Measurements from ENCODE around the gene CRYL1. TPM values are rescaled to one million over a fixed set of nuclear protein-coding genes. Genes with fewer than 3 reads are reported as not detected.

Gene CRYL1
- total and polyA plus RNA-seq, 2 of the 13 experiments (the other 11 are each of a cell fraction or from before 2014, with no cell fraction given): 57.2 to 115 TPM

DNA sequence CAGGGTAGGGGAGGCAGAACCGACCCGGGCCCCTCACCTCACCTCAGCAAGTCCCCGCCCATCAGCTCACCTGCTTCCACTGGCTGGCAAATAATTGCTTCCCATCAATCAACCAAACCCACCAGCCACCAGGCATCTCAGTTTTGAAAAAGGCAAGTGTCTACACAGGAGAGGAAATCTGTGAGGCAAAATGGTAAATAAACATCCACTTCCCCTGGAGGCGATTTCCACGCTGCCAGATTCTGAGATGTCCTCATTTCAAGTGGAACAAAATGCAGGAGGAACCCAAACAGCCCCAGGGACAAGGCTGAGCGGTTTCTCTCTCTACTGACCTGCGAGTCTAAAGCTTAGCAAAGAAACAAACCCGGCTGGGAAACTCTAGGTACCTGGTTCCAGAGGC lies 117.5 kb downstream of the CRYL1 start (continued):
- TF ChIP-seq SRSF4 (IDR thresholded peaks at IDR 0.05; ENCODE audit: low read depth, low read length, poor library complexity, severe bottlenecking) (no peak), ZNF768 (CRISPR knock-in tag; IDR thresholded peaks at IDR 0.05) (no peak), ELF4 (CRISPR knock-in tag; IDR thresholded peaks at IDR 0.05; ENCODE audit: borderline replicate concordance) (no peak), SCMH1 (CRISPR knock-in tag; IDR thresholded peaks at IDR 0.05; ENCODE audit: borderline replicate concordance) (no peak)
- TF ChIP-seq, protein P1, sequence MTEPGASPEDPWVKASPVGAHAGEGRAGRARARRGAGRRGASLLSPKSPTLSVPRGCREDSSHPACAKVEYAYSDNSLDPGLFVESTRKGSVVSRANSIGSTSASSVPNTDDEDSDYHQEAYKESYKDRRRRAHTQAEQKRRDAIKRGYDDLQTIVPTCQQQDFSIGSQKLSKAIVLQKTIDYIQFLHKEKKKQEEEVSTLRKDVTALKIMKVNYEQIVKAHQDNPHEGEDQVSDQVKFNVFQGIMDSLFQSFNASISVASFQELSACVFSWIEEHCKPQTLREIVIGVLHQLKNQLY (CRISPR knock-in tag; IDR thresholded peaks at IDR 0.05): no peak
- TF ChIP-seq, protein P2, sequence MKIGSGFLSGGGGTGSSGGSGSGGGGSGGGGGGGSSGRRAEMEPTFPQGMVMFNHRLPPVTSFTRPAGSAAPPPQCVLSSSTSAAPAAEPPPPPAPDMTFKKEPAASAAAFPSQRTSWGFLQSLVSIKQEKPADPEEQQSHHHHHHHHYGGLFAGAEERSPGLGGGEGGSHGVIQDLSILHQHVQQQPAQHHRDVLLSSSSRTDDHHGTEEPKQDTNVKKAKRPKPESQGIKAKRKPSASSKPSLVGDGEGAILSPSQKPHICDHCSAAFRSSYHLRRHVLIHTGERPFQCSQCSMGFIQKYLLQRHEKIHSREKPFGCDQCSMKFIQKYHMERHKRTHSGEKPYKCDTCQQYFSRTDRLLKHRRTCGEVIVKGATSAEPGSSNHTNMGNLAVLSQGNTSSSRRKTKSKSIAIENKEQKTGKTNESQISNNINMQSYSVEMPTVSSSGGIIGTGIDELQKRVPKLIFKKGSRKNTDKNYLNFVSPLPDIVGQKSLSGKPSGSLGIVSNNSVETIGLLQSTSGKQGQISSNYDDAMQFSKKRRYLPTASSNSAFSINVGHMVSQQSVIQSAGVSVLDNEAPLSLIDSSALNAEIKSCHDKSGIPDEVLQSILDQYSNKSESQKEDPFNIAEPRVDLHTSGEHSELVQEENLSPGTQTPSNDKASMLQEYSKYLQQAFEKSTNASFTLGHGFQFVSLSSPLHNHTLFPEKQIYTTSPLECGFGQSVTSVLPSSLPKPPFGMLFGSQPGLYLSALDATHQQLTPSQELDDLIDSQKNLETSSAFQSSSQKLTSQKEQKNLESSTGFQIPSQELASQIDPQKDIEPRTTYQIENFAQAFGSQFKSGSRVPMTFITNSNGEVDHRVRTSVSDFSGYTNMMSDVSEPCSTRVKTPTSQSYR (CRISPR knock-in tag; IDR thresholded peaks at IDR 0.05; ENCODE audit: borderline replicate concordance): no peak

DNA sequence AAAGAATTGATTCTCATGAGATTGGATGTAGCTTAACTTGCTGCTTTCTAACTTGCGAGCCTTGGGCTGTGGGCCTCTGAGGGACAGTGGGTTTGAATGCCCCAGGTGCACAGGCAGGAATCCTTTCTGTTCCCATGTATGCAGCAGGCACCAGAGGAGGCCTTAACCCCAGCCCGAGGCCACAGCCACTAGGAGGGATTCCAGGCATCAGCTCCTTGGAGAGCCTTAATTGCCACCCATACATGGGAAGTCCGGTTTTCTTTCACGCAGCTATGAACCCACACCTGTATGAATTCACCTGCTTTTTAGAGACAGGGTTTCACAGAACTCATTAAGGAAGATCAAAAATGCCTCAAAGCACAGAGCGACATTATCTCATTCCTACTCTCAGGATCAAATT lies 117.9 kb downstream of the CRYL1 start:
- H3K27ac ChIP-seq (ENCODE audit: extremely low read length, insufficient read depth, low read length): no peak overlapping the region
- H3K4me1 ChIP-seq (ENCODE audit: insufficient read depth, low read length): no peaks in the 10 kb centered on the region
- H2AFZ ChIP-seq (ENCODE audit: low read length): no peak overlapping the region
- no peaks in the 10 kb centered on the region for H4K20me1 ChIP-seq (ENCODE audit: insufficient read depth, low read length)
- H3K9me3 ChIP-seq (ENCODE audit: low read length): no peaks in the 10 kb centered on the region
- FAIRE-seq: no peak
- POLR2A ChIA-PET: no interaction called here
- DNase-seq (ENCODE audit: low spot score): no peak
- H3K9ac ChIP-seq (ENCODE audit: insufficient read depth, low read depth, low read length): no peak overlapping the region
- CTCF ChIA-PET (ENCODE audit: low intra/inter-chr PET ratio, low total read pairs): no interaction called here
- H3K4me2 ChIP-seq (ENCODE audit: low read depth, low read length): no peak overlapping the region
- 97% methylated on average over 4 of the region's 5 CpGs for WGBS (ENCODE audit: low lambda C conversion rate)
- H3K27me3 ChIP-seq (ENCODE audit: control insufficient read depth in 1 of 2, insufficient read depth in 2 of 2, low read length in 2 of 2): no peaks in the 10 kb centered on the region; a peak in 1 of 5 replicates
- no TSS peak for BruUV-seq (replicated peaks)
- no peak for ATAC-seq
- peaks cover 0 to 7% of the 10 kb centered on the region in 2 experiments; a peak in 2 of 5 replicates for H3K36me3 ChIP-seq (replicated peaks in 1 of 2; ENCODE audit: control insufficient read depth in 1 of 2, insufficient read depth in 2 of 2, low read length in 2 of 2)
- intact Hi-C loops (cut with micrococcal nuclease; ENCODE audit: unreplicated experiment) (no loop called here), in situ Hi-C loops (cut with HindIII; ENCODE audit: extremely low pct_ligation_motif_present, low pct_unique_long_range_greater_than_20kb) (no loop called here)
- H3K4me3 ChIP-seq (replicated peaks in 1 of 3; ENCODE audit: insufficient read depth in 1 of 3, low read depth in 2 of 3, low read length in 3 of 3): no peak overlapping the region
- H3K79me2 ChIP-seq (ENCODE audit: insufficient read depth, low read length): no peaks in the 10 kb centered on the region
- TF ChIP-seq EEA1 (CRISPR knock-in tag; IDR thresholded peaks at IDR 0.05; ENCODE audit: borderline replicate concordance): no peak
- TF ChIP-seq ZNF737 (CRISPR knock-in tag; IDR thresholded peaks at IDR 0.05; ENCODE audit: borderline replicate concordance): no peak
- TF ChIP-seq, protein P3, sequence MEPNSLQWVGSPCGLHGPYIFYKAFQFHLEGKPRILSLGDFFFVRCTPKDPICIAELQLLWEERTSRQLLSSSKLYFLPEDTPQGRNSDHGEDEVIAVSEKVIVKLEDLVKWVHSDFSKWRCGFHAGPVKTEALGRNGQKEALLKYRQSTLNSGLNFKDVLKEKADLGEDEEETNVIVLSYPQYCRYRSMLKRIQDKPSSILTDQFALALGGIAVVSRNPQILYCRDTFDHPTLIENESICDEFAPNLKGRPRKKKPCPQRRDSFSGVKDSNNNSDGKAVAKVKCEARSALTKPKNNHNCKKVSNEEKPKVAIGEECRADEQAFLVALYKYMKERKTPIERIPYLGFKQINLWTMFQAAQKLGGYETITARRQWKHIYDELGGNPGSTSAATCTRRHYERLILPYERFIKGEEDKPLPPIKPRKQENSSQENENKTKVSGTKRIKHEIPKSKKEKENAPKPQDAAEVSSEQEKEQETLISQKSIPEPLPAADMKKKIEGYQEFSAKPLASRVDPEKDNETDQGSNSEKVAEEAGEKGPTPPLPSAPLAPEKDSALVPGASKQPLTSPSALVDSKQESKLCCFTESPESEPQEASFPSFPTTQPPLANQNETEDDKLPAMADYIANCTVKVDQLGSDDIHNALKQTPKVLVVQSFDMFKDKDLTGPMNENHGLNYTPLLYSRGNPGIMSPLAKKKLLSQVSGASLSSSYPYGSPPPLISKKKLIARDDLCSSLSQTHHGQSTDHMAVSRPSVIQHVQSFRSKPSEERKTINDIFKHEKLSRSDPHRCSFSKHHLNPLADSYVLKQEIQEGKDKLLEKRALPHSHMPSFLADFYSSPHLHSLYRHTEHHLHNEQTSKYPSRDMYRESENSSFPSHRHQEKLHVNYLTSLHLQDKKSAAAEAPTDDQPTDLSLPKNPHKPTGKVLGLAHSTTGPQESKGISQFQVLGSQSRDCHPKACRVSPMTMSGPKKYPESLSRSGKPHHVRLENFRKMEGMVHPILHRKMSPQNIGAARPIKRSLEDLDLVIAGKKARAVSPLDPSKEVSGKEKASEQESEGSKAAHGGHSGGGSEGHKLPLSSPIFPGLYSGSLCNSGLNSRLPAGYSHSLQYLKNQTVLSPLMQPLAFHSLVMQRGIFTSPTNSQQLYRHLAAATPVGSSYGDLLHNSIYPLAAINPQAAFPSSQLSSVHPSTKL (CRISPR knock-in tag; IDR thresholded peaks at IDR 0.05): no peak
- TF ChIP-seq TAF1 (CRISPR knock-in tag; IDR thresholded peaks at IDR 0.05): no peak
- TF ChIP-seq, protein P4, sequence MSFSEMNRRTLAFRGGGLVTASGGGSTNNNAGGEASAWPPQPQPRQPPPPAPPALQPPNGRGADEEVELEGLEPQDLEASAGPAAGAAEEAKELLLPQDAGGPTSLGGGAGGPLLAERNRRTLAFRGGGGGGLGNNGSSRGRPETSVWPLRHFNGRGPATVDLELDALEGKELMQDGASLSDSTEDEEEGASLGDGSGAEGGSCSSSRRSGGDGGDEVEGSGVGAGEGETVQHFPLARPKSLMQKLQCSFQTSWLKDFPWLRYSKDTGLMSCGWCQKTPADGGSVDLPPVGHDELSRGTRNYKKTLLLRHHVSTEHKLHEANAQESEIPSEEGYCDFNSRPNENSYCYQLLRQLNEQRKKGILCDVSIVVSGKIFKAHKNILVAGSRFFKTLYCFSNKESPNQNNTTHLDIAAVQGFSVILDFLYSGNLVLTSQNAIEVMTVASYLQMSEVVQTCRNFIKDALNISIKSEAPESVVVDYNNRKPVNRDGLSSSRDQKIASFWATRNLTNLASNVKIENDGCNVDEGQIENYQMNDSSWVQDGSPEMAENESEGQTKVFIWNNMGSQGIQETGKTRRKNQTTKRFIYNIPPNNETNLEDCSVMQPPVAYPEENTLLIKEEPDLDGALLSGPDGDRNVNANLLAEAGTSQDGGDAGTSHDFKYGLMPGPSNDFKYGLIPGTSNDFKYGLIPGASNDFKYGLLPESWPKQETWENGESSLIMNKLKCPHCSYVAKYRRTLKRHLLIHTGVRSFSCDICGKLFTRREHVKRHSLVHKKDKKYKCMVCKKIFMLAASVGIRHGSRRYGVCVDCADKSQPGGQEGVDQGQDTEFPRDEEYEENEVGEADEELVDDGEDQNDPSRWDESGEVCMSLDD (CRISPR knock-in tag; IDR thresholded peaks at IDR 0.05; ENCODE audit: borderline replicate concordance): no peak
- no peak for TF ChIP-seq DNMT3B (CRISPR knock-in tag; conservative IDR thresholded peaks at IDR 0.05)

All from HepG2 (cell line).